C4-2B (cell line): Measurements from ENCODE around the gene STAB1.

Source experiments
- H3K27ac ChIP-seq: fragments of 450-650 bp; 2 replicates; pipeline ENCODE4 v1.5.1; 2017
- ZFX ChIP-seq: fragments of 450-650 bp; IDR thresholded peaks from 2 replicates; pipeline ENCODE4 v1.6.1; 2017
- TF ChIP-seq, protein P1 (sequence below): fragments of 450-650 bp; conservative IDR thresholded peaks from 2 replicates; pipeline ENCODE4 v1.5.1; 2017; ENCODE audit warnings: mild to moderate bottlenecking

STAB1 gene

DNA sequence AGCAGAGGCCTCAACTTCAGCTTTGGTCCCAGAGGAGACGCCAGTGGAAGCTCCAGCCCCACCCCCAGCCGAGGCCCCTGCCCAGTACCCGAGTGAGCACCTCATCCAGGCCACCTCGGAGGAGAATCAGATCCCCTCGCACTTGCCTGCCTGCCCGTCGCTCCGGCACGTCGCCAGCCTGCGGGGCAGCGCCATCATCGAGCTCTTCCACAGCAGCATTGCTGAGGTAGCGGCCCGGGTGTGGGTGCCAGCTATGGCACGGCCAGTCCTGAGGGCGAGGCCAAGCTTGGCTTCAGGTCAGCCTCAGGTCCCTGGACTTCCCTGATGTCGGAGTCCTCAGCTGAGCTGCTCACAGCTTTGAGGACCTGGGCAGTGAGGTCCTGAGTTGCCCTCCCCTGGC, 5.7 kb upstream of the STAB1 start:
- TF ChIP-seq, protein P1, sequence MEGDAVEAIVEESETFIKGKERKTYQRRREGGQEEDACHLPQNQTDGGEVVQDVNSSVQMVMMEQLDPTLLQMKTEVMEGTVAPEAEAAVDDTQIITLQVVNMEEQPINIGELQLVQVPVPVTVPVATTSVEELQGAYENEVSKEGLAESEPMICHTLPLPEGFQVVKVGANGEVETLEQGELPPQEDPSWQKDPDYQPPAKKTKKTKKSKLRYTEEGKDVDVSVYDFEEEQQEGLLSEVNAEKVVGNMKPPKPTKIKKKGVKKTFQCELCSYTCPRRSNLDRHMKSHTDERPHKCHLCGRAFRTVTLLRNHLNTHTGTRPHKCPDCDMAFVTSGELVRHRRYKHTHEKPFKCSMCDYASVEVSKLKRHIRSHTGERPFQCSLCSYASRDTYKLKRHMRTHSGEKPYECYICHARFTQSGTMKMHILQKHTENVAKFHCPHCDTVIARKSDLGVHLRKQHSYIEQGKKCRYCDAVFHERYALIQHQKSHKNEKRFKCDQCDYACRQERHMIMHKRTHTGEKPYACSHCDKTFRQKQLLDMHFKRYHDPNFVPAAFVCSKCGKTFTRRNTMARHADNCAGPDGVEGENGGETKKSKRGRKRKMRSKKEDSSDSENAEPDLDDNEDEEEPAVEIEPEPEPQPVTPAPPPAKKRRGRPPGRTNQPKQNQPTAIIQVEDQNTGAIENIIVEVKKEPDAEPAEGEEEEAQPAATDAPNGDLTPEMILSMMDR: no peak
- no peak for TF ChIP-seq ZFX
- H3K27ac ChIP-seq: no peak overlapping the region

GRCh38 chr3:52490035-52490938, 4.9 kb upstream of the STAB1 start:
- TF ChIP-seq, protein P1: no peak
- no peak for TF ChIP-seq ZFX
- no peak overlapping the region for H3K27ac ChIP-seq

DNA sequence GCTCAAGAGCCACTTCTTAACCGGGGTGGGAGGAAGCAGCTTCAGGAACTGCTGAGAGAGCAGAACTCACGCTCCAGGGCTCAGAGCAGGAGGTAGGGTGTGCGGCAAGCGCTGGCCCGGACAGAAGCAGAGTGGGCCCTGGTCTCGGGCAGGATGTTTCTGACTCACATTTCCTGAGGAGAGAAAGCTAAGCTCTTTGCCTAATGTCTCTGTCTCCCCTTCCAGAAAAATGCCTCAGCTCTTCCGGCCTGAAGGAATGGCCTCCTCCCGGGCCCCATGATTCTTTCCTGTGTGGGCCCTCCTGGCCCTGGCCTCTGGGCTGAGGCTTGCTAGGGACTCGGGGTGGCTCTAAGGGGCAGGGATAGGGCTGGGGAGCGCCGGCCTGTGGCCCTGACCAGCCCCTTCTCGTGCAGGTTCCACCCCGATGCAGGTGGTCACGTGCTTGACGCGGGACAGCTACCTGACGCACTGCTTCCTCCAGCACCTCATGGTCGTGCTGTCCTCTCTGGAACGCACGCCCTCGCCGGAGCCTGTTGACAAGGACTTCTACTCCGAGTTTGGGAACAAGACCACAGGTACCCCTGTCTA, 4.1 kb upstream of the STAB1 start:
- no peak overlapping the region for H3K27ac ChIP-seq
- TF ChIP-seq ZFX: no peak
- TF ChIP-seq, protein P1: no peak

DNA sequence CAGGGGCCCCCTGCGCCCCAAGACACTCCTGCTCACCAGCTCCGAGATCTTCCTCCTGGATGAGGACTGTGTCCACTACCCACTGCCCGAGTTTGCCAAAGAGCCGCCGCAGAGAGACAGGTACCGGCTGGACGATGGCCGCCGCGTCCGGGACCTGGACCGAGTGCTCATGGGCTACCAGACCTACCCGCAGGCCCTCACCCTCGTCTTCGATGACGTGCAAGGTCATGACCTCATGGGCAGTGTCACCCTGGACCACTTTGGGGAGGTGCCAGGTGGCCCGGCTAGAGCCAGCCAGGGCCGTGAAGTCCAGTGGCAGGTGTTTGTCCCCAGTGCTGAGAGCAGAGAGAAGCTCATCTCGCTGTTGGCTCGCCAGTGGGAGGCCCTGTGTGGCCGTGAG, 3.1 kb upstream of the STAB1 start:
- no peak overlapping the region for H3K27ac ChIP-seq
- TF ChIP-seq, protein P1: no peak
- TF ChIP-seq ZFX: no peak

DNA sequence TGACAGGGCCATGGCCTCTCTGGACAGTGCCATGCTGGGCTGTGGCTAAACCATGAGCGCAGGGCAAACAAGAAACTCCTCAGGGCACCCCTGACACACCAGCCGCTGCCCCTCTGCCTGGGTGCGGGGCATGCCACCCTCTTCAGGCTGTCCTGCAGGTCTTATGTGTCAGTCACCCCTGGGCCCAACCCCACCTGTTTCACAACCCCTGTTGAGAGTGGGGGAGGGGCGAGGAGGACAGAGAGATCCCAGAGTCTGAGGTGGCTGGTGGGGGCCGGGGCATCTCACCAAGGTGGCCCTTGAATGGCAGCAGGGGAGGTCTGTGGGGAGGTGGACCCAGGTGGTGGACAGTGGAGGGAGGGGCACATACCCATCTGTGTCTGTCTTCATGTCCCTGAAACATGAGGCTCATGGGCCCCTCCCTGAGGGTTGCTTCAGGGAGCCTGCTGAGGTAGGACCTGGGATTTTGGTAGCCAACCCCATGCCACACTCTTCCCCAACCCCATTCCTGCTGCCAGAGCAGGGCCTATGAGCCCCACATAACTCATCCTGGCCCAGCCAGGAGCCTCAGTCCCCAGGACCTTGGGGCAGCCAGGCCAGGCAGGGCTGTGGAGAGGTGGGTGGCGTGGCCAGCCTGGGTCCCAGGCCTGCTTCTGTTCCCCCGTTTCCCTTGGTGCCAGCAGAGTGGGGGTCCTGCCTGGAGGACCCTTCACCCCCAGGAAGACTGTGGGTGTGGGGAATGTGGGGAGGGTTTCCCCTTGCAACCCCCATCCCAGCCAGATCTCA, 1.7 kb upstream of the STAB1 start:
- TF ChIP-seq ZFX: no peak
- TF ChIP-seq, protein P1: no peak
- no peak overlapping the region for H3K27ac ChIP-seq

- no peak overlapping the region for H3K27ac ChIP-seq
- TF ChIP-seq, protein P1: no peak
- no peak for TF ChIP-seq ZFX
These were observed 693 bp upstream of the STAB1 start for GRCh38 chr3:52494445-52494844.
